Activated CD4-positive, alpha-beta T cell treated with anti-CD3 and anti-CD28 coated beads for 24 hours (primary cell): ENCODE measurements around the gene TXNDC2.

Experiments
- DNase-seq, 2 donors: peaks; one replicate each; pipeline ENCODE4 v3.0.0-alpha.2; 2020; ENCODE audit warnings: low read depth in 2 of 2

The TXNDC2 gene

DNA sequence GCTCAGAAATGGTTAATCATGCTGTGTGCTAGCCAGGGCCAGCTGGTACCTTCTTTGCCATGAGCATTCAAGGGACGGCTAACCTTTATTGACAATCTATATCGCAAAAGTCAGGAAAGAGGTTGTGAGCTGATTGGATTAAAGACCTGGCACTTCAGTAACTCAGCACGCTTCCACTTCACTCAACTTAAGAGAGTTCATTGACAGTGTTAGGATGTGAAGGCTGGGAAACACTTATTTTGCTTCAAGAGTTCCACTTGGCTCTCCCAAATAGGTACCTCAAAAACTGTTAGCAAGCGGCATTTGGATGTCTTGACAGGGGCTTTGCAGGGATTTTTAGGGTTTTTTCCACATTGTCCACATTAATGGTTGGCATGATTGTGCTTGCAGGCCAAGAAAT is 25.1 kb upstream of the TXNDC2 start:
- no peak for DNase-seq

DNA sequence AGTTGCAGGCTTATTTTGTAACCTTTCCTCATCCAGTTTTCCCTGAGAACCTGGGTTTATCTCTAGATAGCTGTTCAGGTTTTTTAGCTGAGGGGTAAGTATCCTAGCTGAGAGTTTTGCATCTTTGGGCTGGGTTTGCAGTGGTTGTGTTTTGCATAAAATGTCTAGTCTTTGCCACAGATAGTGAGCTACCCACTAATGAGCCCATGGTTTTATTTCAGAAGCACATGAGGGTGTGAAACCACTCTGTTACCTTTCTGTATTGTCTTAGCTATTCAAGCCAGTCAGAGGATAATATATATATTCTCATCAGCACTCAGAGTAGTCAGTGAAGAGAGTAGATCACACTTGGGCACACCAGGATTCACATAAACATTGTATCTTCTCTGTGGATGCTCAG is 24.6 kb upstream of the TXNDC2 start:
- DNase-seq, result no peak

DNA sequence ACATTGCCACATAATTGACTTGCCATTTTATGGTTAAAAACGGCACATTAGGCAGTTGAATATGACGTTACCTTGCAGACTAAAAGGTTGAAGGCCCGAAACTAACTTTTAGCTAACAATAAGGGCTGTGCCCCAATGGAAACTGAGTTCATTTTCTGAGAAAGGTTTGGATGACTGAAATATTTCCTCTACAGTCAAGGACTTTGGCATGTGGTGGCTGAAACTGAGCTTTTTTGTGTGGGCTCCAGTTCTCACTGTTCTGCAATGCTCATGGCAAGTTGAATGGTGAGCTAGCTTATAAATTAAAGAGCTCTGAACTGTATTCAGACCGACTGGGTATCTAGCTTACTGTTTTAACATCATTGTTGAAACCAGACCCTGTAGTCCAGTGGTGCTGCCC is 23.8 kb upstream of the TXNDC2 start:
- no peak for DNase-seq

DNA sequence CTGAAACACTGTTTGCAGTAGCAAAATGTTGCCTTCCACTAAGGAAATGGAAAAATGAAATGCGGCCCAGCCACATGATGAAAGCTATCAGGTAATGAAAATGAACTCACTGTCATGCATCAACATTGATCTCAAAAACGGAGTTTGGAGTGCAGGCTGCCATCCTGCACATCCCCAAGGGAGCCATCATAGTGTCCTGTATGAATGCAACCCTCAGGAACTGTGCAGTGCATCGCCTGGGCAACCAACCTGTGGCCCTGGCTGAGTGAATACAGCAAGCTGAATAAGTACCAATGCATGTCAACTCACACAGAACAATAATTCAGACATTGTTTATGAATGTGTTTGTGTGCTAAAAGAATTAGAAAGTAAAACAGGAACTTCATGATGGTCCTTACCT is 23.1 kb upstream of the TXNDC2 start:
- no peak for DNase-seq

DNA sequence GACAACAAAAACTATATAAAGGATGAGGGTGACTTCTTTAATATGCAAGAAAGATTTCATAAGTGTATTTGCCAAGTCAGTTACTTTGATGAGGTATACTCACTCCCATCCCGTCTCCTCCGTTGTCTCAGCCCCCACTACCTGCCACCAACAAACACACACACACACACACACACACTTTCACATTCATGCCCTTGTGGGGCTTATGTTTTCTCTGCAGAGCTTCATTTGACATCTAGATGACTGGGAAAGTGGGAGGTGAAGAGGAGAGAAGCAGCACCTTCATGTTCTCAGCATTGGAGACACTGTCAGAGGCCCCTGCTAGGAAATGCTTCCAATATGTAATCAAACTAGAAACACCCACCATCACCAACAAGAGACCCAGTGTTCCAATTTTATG is 22.5 kb upstream of the TXNDC2 start:
- DNase-seq, result no peak

DNA sequence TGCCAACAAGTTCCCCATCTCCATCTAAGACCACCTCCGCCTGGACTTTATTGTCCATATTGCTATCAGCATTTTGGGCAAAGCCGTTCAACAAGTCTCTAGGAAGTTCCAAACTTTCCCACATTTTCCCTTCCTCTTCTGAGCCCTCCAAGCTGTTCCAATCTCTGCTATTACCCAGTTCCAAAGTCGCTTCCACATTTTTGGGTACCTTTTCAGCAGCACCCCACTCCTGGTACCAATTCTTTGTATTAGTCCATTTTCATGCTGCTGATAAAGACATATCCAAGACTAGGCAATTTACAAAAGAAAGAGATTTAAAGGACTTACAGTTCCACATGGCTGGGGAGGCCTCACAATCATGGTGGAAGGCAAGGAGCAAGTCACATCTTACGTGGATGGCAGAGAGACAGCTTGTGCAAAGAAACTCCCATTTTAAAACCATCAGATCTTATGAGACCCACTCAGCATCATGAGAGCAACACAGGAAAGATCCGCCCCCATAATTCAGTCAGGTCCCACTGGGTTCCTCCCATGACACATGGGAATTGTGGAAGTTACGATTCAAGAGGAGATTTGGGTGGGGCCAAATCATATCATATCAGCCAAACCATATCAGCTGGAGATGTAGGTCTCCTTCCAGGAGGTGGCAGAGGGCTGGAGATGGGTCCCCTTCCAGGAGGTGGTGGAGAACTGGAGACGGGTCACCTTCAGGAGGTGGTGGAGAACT is 19.8 kb upstream of the TXNDC2 start:
- no peak for DNase-seq

DNA sequence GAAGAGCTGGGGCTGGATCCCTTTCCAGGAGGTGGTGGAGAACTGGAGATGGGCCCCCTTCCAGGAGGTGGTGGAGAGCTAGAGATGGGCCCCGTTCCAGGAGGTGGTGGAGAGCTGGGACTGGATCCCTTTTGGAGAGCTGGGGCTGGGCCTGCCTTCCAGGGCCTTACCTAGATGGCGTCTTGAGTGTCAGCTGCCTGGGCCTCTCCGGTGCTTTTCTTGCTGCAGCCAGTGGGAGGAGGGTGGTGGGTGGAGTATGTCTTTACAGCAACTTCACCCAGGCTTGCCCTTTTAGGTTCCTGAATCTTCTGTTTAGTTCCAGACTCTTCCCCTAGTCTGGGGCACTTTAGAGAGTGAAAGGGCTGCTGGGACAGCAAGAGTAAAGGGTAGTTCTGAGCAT is 19.1 kb upstream of the TXNDC2 start:
- DNase-seq, result no peak

DNA sequence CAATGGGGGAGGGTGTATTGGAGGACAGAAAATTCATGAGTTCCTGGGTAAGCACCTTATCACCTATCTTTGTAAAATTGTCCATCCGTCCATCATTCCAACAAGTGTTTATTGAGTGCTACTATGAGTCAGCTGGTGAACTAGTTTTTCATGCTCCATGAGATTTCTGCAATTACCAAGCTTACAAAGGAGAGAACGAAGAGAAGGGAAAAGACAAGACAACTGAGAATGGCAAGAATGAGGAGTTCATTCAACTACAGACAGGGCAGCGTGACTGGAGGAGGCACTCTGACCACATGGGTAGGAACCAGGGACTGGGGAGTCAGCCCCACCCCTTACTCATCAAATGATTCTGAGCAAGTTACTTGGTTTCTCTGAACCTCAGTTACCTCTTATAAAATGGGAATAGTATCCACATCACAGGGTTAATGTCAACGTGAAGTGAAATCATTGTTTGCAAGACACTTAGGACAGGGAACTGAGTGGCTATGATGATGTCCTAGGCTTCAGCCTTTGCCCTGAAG is 18.6 kb upstream of the TXNDC2 start:
- no peak for DNase-seq

DNA sequence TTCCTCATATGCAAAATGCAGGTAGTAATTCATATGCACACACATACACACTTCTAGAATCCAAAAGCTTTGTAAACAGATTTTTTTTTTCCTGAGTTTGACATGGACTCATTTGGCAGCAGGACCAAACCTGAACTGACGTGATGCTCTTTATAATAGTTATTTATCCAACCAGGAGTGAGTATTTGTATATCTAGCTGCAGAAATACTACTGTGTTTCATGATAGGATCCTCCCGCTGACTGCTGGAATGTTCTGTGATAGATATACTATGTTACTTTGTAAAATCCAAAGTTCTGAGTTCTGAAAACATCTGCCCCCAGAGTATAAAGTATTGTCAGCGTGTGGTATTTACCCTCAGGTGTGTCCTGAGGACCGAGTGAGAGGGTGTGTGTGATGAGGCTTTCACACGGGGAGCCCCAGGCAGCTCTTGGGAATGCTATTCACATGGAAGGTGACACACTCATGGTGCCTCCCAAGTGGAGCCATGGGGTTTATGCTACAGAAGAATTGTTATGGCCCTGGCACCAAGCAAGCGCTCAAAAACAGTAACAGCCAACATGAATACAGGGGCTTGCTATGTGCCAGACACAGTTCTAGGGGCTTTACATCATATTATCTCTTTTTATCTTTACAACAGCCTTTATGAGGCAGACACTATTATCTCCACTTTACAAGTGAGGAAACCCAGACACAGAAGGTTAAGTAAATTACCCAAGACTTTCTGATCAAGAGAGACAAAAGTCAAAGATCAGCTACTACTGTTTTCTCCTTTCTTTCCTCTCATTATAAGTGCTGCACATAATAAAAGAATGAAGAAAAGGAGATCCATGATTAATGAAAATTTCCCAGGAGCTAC is 16.7 kb upstream of the TXNDC2 start:
- DNase-seq, result no peak

DNA sequence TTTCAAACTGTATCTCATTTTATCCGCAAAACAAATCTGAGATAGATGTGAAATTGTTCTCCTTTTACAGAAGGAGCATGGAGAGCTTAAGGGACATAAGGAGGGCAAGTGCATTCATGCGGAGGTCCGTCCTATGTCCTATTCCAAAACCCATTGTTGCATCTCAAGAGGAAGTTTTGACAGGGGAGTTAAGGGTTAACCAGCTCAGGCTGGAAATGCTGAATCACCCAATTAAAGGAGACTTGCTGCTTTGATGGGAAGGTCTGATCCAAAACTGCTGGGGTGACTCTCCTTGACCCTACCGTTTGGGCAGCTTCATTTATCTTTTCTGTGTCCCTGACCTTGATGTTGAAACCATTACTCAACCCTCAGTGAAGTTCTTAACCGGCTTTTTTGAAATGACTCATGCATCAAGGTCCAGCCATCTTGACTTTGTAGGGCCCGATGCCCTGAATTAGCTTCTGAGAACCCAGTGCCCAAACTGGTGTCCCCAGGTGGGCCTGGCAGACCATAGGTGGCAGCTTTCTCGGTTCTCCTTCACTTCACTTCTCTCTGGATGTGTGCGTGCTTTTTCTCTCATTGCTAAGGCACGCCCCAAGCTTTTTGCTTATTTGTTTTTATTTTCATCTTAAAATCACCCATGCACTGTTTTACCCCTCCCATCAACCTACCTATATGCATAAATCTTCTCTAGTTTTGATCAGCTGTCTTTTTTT is 15.9 kb upstream of the TXNDC2 start:
- no peak for DNase-seq

DNA sequence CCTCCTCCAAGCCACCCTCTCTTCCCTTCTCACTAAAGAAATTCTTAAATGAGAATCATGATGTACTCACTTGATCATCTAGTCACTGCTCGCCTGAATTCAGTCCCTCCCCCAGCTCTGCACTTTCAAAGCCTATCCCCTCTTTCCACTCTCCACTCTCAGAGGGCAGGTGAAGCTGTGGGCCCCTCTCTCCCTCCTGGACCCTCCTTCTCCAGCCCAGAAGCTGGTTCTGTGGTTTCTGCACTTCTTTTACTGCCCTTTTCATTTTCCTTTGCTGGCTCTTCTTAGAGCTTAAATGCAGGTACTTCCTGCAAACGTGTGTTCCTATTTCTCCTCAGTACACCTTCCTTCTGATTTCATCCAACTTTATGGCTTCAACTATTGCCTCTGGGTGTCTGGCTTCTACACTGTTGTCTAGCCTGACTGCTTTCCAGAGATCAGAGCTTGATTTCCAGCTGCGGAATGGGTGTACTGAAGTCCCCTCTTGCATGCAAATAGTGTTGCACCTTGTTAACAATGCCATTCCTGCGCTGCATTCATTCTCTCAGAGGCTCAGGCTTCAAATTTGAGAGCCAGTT is 15.3 kb upstream of the TXNDC2 start:
- no peak for DNase-seq

DNA sequence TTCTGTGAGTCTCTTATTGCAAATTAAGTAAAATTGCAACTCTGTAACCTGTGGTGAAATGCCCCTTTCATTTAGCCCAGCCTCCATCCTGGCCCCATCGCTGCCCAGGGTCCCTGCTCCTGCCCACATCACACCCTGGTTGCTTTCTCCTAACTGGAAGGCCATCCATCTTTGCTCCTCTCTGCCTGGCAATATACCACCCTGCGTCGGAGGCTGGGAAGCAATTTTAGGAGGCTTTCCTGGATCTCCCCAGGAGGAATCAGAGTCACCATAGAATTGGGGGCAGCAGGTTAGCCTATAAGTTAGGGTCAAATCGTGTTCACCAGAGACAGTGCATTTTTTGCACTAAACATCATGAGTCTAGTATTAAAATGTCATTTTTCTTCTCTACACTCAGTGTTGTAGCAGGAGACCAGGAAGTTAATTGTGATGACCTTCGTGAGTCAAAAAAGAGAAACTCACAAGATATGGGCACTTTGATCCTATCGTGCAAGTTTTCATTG is 14.5 kb upstream of the TXNDC2 start:
- no peak for DNase-seq

DNA sequence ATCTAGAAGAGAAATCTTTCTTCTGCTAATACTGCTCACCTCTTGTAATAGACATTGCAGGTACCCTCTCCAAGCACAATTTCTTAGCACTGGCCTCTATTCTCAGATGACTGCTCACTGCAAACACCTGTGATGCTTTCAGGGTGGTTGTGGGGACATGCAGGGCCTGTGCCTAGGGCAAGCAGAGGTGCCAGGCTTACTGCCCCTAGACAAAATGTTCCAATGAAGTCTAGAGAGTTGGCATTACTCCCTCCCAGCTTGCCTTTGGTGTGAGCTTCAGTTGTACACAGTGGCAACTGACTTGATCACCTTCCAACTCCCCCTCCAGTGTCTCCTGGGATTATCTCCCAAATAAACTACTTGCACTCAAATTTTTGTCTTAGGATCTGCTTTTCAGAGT is 12.9 kb upstream of the TXNDC2 start:
- no peak for DNase-seq

DNA sequence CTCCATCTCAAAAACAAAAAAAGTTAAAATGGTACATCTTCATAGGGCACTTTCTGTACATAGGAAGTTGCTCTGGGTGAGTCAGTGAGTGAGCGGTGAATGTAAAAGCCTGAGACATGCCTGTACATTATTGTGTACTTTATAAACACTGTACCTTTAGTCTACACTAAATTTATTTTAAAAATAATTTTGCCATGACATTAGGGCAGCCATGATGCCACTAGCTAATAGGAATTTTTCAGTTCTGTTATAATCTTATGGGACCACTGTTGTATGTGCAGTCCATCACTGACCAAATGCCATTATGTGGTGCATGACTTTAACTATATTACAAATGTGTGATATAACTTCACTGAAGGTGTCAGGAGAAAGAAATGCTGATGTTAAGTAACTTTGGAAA is 11.0 kb upstream of the TXNDC2 start:
- DNase-seq, result no peak

DNA sequence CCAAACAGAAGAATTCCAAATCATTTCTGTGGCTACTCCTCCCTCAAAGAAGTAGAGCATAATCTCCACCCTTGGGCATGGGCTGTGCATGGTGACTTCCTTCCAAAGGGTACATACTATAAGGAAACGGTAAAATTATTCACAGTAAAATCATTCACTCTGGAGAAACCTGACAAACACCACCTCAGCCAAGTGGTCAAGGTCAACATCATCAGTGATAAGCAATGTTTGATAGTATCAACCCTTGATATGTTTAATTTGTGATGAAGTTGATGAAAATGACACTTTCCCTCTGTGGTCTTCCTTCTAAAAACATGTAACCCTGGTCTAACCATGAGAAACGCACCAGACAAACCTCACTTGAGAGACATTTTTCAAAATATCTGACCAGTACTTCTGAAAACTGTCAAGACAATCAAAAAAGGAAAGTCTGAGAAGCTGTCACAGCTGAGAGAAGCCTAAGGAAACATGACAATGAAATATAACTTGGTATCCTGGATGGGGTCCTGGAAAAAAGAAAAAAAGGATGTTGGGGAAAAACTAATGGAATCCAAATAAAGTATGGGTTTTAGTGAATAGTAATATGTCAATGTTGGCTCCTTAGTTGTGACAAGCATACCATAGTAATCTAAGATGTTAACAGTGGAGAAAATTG is 9.4 kb upstream of the TXNDC2 start:
- DNase-seq, result no peak

DNA sequence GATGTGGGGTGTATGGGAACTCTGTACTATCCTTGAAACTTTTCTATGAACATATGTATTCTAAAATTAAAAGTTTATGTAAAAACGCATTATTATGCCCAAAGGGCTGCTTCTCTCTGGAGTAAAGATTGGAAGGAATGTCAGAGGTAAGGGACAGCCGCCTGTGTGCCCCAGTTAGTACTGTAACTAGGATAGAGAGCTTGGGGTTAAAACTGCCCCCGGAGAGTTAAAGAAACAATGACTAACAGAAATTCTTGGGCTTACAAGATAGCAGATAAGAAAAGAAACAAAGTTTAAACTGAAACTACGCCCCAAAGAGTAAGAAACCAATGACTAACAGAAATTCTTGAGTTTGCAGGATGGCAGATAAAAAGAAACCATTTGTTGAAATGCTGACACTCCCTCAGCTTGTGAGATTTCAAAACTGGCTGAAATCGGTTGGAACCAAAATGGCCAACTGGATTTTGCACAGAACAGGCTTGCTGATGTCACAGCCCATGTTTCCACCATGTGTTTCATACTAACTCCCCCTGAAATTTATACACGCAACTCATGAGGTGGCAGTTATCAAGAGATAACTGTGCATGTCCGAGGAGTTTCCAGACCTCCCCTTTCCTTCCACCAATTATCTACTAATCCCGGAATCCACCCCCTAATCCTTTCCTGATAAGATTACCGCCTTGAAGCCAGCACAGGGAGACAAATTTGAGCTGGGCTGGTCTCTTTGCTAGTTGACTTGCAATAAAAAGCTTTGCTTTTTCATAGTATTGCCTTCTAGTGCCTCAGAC is 8.7 kb upstream of the TXNDC2 start:
- DNase-seq, result no peak

DNA sequence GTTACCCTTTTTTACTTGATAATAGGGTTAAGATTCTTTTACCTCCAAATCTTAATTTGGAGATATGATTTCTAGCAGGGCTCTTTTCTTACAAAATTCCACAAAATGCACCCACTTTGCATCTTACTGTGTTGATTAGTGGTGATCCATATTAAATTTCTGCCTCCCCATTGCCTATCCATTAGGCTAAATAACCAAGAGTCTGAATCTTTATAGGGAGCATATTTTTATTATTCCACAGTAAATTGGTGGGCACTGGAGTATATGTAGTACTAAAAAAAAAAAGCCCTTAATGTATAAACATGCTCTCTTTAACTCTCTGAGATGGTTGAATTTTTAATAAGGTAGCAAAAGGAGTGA is 8.1 kb upstream of the TXNDC2 start:
- no peak for DNase-seq

DNA sequence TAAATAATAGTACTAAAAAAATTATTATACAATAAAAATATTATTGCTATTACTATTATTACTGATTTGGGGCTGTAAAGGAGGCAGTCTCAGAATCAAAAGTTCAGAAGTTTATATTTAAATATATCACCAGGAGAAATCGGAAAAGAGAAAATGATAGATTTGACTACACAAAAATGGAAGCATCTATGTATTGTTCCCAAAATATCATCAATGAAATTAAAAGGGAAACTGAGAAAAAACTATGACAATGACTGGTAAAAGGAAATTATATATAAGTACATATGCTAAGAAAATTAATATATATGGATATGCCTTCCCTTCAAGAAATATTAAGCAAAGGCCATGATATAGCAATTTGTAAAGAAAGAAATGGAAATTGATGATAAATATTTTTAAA is 7.7 kb upstream of the TXNDC2 start:
- no peak for DNase-seq

DNA sequence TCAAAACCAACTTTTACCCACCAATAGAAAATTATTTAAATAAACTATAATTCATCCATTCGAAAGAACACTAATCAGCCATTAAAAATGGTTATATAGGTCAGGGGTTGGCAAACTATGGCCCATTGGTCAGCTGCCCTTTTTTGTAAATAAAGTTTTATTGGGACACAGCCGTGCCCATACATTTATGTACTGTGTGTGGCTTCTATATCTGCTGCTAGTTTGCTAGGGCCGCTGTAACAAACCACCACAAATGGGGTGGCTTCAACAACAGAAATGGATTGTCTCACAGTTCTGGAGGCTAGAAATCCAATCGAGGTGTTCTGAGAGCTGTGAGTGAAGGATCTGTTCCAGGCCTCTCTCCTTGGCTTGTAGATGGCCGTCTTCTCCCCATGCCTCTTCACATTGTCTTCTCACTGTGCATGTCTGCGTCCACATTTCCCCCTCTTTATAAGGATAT is 7.0 kb upstream of the TXNDC2 start:
- DNase-seq, result no peak

DNA sequence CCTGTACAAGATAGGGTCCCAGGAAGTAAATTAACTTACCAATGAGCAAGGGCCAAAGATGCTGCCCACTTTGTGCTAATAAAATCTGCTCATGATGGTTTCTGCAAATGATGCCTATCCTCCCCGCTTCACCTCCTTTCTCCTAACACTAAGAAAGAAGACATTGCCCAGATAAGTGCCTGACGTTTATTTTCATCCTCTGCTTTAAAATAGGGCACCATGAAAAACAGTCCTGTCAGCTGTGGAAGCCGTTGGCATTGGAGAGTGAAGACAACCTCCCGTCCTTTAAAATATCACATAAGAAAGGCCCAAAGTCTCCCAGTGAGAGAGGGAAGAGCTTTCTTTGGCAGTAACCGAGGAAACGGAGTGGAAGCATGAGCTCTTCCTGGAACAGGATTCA is 1.7 kb upstream of the TXNDC2 start:
- no peak for DNase-seq
